Measurements from ENCODE around the gene RNASE11. TPM values are rescaled to one million over a fixed set of nuclear protein-coding genes. Genes with fewer than 3 reads are reported as not detected.
"Not testable (repeated sequence)": the region's sequence is repeated elsewhere in the genome, so short reads cannot be mapped to it uniquely, and the experiment has no call there.

Gene RNASE11
- polyA plus RNA-seq, 1 of the 3 experiments (the other 2 are of a cell fraction), result not detected

DNA sequence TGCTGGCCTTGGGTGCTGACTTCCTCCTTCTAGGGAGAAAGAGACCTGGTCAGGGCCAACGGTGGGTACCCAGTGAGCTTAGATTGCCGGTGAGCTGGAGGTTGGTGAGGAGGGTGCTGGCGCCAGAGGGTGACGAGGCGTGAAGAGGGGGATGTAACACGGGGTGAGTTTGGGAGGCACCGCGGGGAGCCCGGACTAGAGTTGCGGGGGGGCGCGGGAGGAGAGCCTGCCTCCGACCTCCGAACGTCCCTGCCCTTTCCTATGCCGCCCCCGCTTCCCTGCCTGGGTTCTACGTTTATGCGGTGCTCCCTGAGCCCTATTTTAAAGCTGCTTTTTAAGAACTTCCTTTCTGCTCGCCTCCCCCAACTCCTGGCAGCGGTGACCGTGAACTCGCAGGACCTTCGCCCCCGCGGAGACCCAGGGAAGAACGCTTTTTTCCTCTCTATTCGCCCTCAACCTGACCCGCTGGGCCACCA lies 35.1 kb upstream of the RNASE11 start (continued):
- TF ChIP-seq, protein P1, sequence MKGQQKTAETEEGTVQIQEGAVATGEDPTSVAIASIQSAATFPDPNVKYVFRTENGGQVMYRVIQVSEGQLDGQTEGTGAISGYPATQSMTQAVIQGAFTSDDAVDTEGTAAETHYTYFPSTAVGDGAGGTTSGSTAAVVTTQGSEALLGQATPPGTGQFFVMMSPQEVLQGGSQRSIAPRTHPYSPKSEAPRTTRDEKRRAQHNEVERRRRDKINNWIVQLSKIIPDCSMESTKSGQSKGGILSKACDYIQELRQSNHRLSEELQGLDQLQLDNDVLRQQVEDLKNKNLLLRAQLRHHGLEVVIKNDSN (IDR thresholded peaks at IDR 0.05; ENCODE audit: borderline replicate concordance, low read depth), result no peak

DNA sequence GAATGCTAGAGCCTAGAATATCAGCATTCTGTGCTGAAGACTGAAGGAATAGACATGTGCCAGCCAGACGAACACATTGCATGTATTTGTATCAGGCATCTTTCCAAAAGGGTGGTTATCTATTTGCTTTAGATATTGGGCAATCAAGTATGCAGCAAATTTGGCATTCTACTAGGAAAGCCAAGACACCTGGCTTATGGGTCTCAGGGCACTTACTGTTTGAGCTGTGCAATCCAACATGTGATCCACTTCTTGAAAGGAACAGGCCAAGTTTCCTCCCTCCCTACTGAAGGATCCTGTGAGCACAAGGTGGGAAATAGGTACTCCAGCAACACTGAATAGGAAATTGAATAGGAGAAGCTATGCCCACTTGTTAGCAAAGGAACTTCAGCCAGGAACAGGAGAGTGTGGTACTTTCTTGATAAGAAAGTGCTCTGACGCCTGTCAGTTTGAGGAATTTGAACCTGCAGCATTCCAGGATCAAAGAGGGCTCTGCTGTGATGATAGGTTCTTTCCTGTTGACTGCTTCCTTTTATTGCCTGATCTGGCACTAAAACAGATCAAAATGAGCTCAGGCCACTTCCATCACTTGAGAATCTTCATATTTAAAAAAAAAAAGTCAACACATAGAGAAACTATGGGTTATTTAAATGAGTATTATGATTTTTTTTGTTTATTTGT lies 33.1 kb upstream of the RNASE11 start:
- H3F3A ChIP-seq (replicated peaks; ENCODE audit: insufficient read depth), result peaks cover 10% of the 10 kb centered on the region
- ChIA-PET POLR2A (no interaction called here), CTCF (interaction anchor here (1.2 kb wide), 1 partner anchor 13 kb away, joined by 4 read pairs; no protein-coding TSS in a partner anchor)
- H2AFZ ChIP-seq (ENCODE audit: low read depth), result no peak overlapping the region
- no peaks in the 10 kb centered on the region for H3K9me2 ChIP-seq
- no peak overlapping the region for H3K4me3 ChIP-seq (ENCODE audit: low read depth in 2 of 2, low read length in 1 of 2)
- TF ChIP-seq, protein P2, sequence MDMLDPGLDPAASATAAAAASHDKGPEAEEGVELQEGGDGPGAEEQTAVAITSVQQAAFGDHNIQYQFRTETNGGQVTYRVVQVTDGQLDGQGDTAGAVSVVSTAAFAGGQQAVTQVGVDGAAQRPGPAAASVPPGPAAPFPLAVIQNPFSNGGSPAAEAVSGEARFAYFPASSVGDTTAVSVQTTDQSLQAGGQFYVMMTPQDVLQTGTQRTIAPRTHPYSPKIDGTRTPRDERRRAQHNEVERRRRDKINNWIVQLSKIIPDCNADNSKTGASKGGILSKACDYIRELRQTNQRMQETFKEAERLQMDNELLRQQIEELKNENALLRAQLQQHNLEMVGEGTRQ (IDR thresholded peaks at IDR 0.05; ENCODE audit: borderline replicate concordance, low read depth, low read length), result no peak
- TF ChIP-seq SMC3 (IDR thresholded peaks at IDR 0.05; ENCODE audit: low read depth, low read length) (no peak), RFX5 (IDR thresholded peaks at IDR 0.05; ENCODE audit: low read length) (no peak), JUND (IDR thresholded peaks at IDR 0.05) (no peak), YY1 (IDR thresholded peaks at IDR 0.05; ENCODE audit: low read depth) (no peak), TEAD4 (IDR thresholded peaks at IDR 0.05; ENCODE audit: borderline replicate concordance, insufficient read depth) (no peak)
- TF ChIP-seq, protein P3, sequence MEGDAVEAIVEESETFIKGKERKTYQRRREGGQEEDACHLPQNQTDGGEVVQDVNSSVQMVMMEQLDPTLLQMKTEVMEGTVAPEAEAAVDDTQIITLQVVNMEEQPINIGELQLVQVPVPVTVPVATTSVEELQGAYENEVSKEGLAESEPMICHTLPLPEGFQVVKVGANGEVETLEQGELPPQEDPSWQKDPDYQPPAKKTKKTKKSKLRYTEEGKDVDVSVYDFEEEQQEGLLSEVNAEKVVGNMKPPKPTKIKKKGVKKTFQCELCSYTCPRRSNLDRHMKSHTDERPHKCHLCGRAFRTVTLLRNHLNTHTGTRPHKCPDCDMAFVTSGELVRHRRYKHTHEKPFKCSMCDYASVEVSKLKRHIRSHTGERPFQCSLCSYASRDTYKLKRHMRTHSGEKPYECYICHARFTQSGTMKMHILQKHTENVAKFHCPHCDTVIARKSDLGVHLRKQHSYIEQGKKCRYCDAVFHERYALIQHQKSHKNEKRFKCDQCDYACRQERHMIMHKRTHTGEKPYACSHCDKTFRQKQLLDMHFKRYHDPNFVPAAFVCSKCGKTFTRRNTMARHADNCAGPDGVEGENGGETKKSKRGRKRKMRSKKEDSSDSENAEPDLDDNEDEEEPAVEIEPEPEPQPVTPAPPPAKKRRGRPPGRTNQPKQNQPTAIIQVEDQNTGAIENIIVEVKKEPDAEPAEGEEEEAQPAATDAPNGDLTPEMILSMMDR (IDR thresholded peaks at IDR 0.05), result no peak
- H3K4me2 ChIP-seq, result no peak overlapping the region
- peaks cover 6% of the 10 kb centered on the region; the same call in 1 of the 2 replicates for H3K27me3 ChIP-seq (ENCODE audit: insufficient read depth)
- peaks cover 0 to 2% of the 10 kb centered on the region in 2 experiments; a peak in 1 of 4 replicates for H3K4me1 ChIP-seq (ENCODE audit: control insufficient read depth in 1 of 2, insufficient read depth in 2 of 2, low read depth in 1 of 2, low read length in 1 of 2)
- no peak overlapping the region for H3K27ac ChIP-seq (ENCODE audit: low read depth in 2 of 2, low read length in 1 of 2)
- H3K9ac ChIP-seq, result no peak overlapping the region
- no peak for DNase-seq
- WGBS (ENCODE audit: low lambda C conversion rate), result 52% methylated on average over 2 of the region's 2 CpGs
- H4K20me1 ChIP-seq (ENCODE audit: insufficient read depth), result 0 out of 2 replicates have a peak, but pooled peaks cover 2% of the 10 kb centered on the region
- no peaks in the 10 kb centered on the region for H3K36me3 ChIP-seq (replicated peaks in 1 of 2; ENCODE audit: control insufficient read depth in 1 of 2, insufficient read depth in 2 of 2, low read length in 1 of 2)
- H3K9me3 ChIP-seq, result no peaks in the 10 kb centered on the region
- no peaks in the 10 kb centered on the region for H3K79me2 ChIP-seq (ENCODE audit: insufficient read depth)

DNA sequence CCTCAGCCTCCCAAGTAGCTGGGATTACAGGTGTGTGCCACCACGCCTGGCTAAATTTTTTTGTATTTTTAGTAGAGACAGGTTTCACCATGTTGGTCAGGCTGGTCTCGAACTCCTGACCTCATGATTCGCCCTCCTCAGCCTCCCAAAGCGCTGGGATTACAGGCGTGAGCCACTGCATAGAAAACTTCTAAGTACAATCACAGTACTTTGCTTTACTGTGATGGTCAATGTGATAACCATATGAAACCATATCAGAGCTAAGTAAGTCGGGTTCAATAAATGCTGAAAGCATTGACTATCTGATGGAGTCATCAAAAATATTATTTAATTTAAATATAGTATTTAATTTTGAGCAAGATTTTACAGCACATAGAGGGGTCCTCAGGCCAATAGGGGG lies 31.9 kb upstream of the RNASE11 start:
- H4K20me1 ChIP-seq (ENCODE audit: insufficient read depth); DNase-seq; H3K27ac ChIP-seq (ENCODE audit: low read depth in 2 of 2, low read length in 1 of 2); H3K79me2 ChIP-seq (ENCODE audit: insufficient read depth); H3K9me3 ChIP-seq; H3K36me3 ChIP-seq (replicated peaks in 1 of 2; ENCODE audit: control insufficient read depth in 1 of 2, insufficient read depth in 2 of 2, low read length in 1 of 2); H3K4me1 ChIP-seq (ENCODE audit: control insufficient read depth in 1 of 2, insufficient read depth in 2 of 2, low read depth in 1 of 2, low read length in 1 of 2); POLR2A ChIA-PET; CTCF ChIA-PET; H3K4me3 ChIP-seq (ENCODE audit: low read depth in 2 of 2, low read length in 1 of 2); H3K9ac ChIP-seq; H3K4me2 ChIP-seq; H3F3A ChIP-seq (replicated peaks; ENCODE audit: insufficient read depth); H2AFZ ChIP-seq (ENCODE audit: low read depth); H3K27me3 ChIP-seq (ENCODE audit: insufficient read depth); H3K9me2 ChIP-seq: not testable (repeated sequence)
- 23% methylated on average over 6 of the region's 6 CpGs for WGBS (ENCODE audit: low lambda C conversion rate)

All from SK-N-SH (cell line).